Endothelial cell of umbilical vein (primary cell): ENCODE measurements around the gene SH2D3C. TPM values are rescaled to one million over a fixed set of nuclear protein-coding genes. Genes with fewer than 3 reads are reported as not detected.
A peak's percentile ranks its signal among the peaks of the same experiment; 100 is the strongest.

ENCODE experiments used
- BruUV-seq: library from RNA; stranded (reverse); fragments of 400-500 nt; replicated peaks from 2 replicates; lab custom pipeline; 2021; lab: Mats Ljungman, UMichigan
- CTCF ChIA-PET: fragments of 300-600, 350-600 bp; sonication (Branson Sonifier 250); formaldehyde crosslinking; loops from one replicate; lab custom pipeline; 2021; ENCODE audit warnings: antibody characterized with exemption, inconsistent platforms; lab: Charles Lee
- POLR2A ChIA-PET: fragments of 300-600, 350-600 bp; sonication (Branson Sonifier 250); formaldehyde crosslinking; loops from one replicate; lab custom pipeline; 2021; ENCODE audit warnings: antibody characterized with exemption, inconsistent platforms; lab: Charles Lee
- DNase-seq: peaks from one replicate; pipeline ENCODE4 v3.0.0-alpha.2; 2011; ENCODE audit warnings: low read depth, low spot score
- FAIRE-seq: peaks from 2 replicates; lab custom pipeline; 2011; peaks lifted over from hg19 to GRCh38; lab: Jason Lieb, UNC
- H2AFZ ChIP-seq: 2 replicates; pipeline ENCODE4 v1.6.0; 2012; ENCODE audit warnings: low read depth, low read length, control low read depth, inconsistent platforms
- H3K27ac ChIP-seq: 2 replicates; pipeline ENCODE4 v1.5.1; 2011; ENCODE audit warnings: low read depth, mild to moderate bottlenecking, control low read depth, low read length, moderate library complexity; ENCODE audit not compliant: insufficient read depth
- H3K27me3 ChIP-seq, 2 experiments: 2 replicates each; pipeline versions ENCODE4 v1.6.0 to v1.6.1; 2011; ENCODE audit warnings: low read length in 2 of 2, mixed read lengths in 1 of 2; ENCODE audit not compliant: control insufficient read depth in 2 of 2, insufficient read depth in 2 of 2
- H3K36me3 ChIP-seq, 2 experiments: 2 replicates in 1 of 2; 3 replicates in 1 of 2; pipeline ENCODE4 v1.5.1; 2011; ENCODE audit warnings: low read length in 2 of 2, mild to moderate bottlenecking in 1 of 2, moderate library complexity in 1 of 2; ENCODE audit not compliant: control insufficient read depth in 2 of 2, insufficient read depth in 2 of 2; ENCODE audit errors: extremely low read depth in 1 of 2
- H3K4me1 ChIP-seq: 3 replicates; pipeline ENCODE4 v1.5.1; 2011; ENCODE audit warnings: mild to moderate bottlenecking, low read length; ENCODE audit not compliant: control insufficient read depth, insufficient read depth; ENCODE audit errors: extremely low read depth
- H3K4me2 ChIP-seq: 2 replicates; pipeline ENCODE4 v1.6.1; 2011; ENCODE audit warnings: low read length, control low read depth, mixed read lengths; ENCODE audit not compliant: insufficient read depth
- H3K4me3 ChIP-seq, 3 experiments: fragments of 200-600 bp in 1 of 3; sonication (generic), shearing (Covaris generic) in 1 of 3; replicated peaks in 1 of 3; 2 replicates each; pipeline ENCODE4 v1.5.1; 2011 to 2016; ENCODE audit warnings: control low read depth in 3 of 3, low read length in 3 of 3, mild to moderate bottlenecking in 2 of 3, inconsistent platforms in 1 of 3, low read depth in 1 of 3, moderate library complexity in 1 of 3; ENCODE audit not compliant: insufficient read depth in 1 of 3
- H3K79me2 ChIP-seq: 2 replicates; pipeline ENCODE4 v1.6.0; 2012; ENCODE audit warnings: low read length, inconsistent platforms; ENCODE audit not compliant: control insufficient read depth, insufficient read depth
- H3K9ac ChIP-seq: replicated peaks from 2 replicates; pipeline ENCODE3; 2011; ENCODE audit warnings: low read length, control low read depth; ENCODE audit not compliant: insufficient read depth; ENCODE audit errors: extremely low read depth
- H3K9me1 ChIP-seq: replicated peaks from 3 replicates; pipeline ENCODE4 v1.6.0; 2011; ENCODE audit warnings: mild to moderate bottlenecking, low read length; ENCODE audit not compliant: control insufficient read depth, insufficient read depth; ENCODE audit errors: extremely low read depth
- H3K9me3 ChIP-seq: replicated peaks from 2 replicates; pipeline ENCODE4 v1.5.1; 2012; ENCODE audit warnings: low read length, inconsistent platforms; ENCODE audit not compliant: control insufficient read depth, insufficient read depth
- H4K20me1 ChIP-seq: replicated peaks from 2 replicates; pipeline ENCODE3; 2011; ENCODE audit warnings: mild to moderate bottlenecking, low read length; ENCODE audit not compliant: control insufficient read depth, insufficient read depth; ENCODE audit errors: extremely low read depth
- EZH2 ChIP-seq: IDR thresholded peaks from 2 replicates; pipeline ENCODE4 v1.6.1; 2012; ENCODE audit warnings: borderline replicate concordance, low read depth, mild to moderate bottlenecking, moderate library complexity, low read length, inconsistent platforms; ENCODE audit not compliant: severe bottlenecking
- FOS ChIP-seq: IDR thresholded peaks from 2 replicates; pipeline ENCODE4 v1.6.1; 2011; ENCODE audit warnings: mild to moderate bottlenecking, low read length, moderate library complexity, borderline replicate concordance; ENCODE audit not compliant: insufficient read depth
- GATA2 ChIP-seq: IDR thresholded peaks from 2 replicates; pipeline ENCODE4 v1.7.0; 2011; ENCODE audit warnings: low read depth, mild to moderate bottlenecking, moderate library complexity, mixed read lengths, low read length; ENCODE audit not compliant: insufficient read length, insufficient read depth
- JUN ChIP-seq: IDR thresholded peaks from 2 replicates; pipeline ENCODE4 v1.6.1; 2011; ENCODE audit warnings: borderline replicate concordance, low read depth; ENCODE audit not compliant: insufficient read length, insufficient read depth
- MAX ChIP-seq: IDR thresholded peaks from 2 replicates; pipeline ENCODE4 v1.6.1; 2011; ENCODE audit not compliant: insufficient read depth, insufficient read length
- MYC ChIP-seq: IDR thresholded peaks from one replicate; pipeline ENCODE4 v1.6.1; 2011; ENCODE audit warnings: mild to moderate bottlenecking, low read depth, low read length
- POLR2A ChIP-seq: IDR thresholded peaks from 2 replicates; pipeline ENCODE4 v1.6.1; 2012; ENCODE audit warnings: low read depth, mild to moderate bottlenecking, control low read depth, low read length
- POLR2AphosphoS5 ChIP-seq: IDR thresholded peaks from 2 replicates; pipeline ENCODE4 v1.6.1; 2012; ENCODE audit warnings: low read depth, mild to moderate bottlenecking, control low read depth, low read length, moderate library complexity; ENCODE audit not compliant: insufficient read depth
- dilution Hi-C: fragments of 300-500 bp; cut with MboI; formaldehyde crosslinking; loops from one replicate; pipeline ENCODE4 v1.15.0; 2019; ENCODE audit warnings: low sequenced_read_pairs; ENCODE audit not compliant: extremely low pct_ligation_motif_present
- intact Hi-C: fragments of 100-400 bp; cut with micrococcal nuclease; formaldehyde crosslinking; loops from one replicate; pipeline ENCODE4 v1.10.0; 2022
- polyA plus RNA-seq, 4 experiments: library from polyadenylated mRNA; depleted of rRNA in 3 of 4; stranded (reverse) in 3 of 4; unstranded in 1 of 4; fragments of >200 nt; gene quantifications; 2 replicates each; pipeline versions ENCODE4 v1.2.1 to v1.2.3, GENCODE V29; 2011 to 2012; ENCODE audit warnings: missing spikeins in 1 of 4
- total RNA-seq: library from RNA; stranded (reverse); gene quantifications from 2 replicates; pipeline ENCODE4 v1.2.3, GENCODE V29; 2021
- TF ChIP-seq, protein P1 (sequence below), 2 donors: IDR thresholded peaks; 1 replicate in 1 of 2; 2 replicates in 1 of 2; pipeline ENCODE4 v1.5.1; 2011; ENCODE audit warnings: low read length in 2 of 2, mild to moderate bottlenecking in 2 of 2, moderate library complexity in 2 of 2, control low read depth in 1 of 2, inconsistent platforms in 1 of 2, low read depth in 1 of 2; ENCODE audit not compliant: insufficient read depth in 1 of 2; ENCODE audit errors: extremely low read depth in 1 of 2

The SH2D3C gene
- total and polyA plus RNA-seq, 2 donors (not counting 3 experiments of a cell fraction or from before 2014, with no cell fraction given) = 95.0 to 173 TPM

GRCh38 chr9:127802576-127803443, 24.3 kb upstream of the SH2D3C start, which contains the start of gene FPGS:
TSS of gene FPGS (plus strand) at chr9:127802882. CDS start at chr9:127802925, 43 bp downstream.
- TF ChIP-seq EZH2 = no peak
- peak; percentile 69 for TF ChIP-seq POLR2A
- TF ChIP-seq POLR2AphosphoS5 = peak; percentile 81
- TF ChIP-seq, protein P1, sequence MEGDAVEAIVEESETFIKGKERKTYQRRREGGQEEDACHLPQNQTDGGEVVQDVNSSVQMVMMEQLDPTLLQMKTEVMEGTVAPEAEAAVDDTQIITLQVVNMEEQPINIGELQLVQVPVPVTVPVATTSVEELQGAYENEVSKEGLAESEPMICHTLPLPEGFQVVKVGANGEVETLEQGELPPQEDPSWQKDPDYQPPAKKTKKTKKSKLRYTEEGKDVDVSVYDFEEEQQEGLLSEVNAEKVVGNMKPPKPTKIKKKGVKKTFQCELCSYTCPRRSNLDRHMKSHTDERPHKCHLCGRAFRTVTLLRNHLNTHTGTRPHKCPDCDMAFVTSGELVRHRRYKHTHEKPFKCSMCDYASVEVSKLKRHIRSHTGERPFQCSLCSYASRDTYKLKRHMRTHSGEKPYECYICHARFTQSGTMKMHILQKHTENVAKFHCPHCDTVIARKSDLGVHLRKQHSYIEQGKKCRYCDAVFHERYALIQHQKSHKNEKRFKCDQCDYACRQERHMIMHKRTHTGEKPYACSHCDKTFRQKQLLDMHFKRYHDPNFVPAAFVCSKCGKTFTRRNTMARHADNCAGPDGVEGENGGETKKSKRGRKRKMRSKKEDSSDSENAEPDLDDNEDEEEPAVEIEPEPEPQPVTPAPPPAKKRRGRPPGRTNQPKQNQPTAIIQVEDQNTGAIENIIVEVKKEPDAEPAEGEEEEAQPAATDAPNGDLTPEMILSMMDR (IDR thresholded peaks at IDR 0.05; ENCODE audit: extremely low read depth in 1 of 2, insufficient read depth in 1 of 2, low read depth in 1 of 2, low read length in 2 of 2) = peak in 1 of 2 donors; percentile 1
- TF ChIP-seq MYC = peak; percentile 72
- peak; percentile 56 for TF ChIP-seq MAX
- TF ChIP-seq JUN = no peak
- no peak for TF ChIP-seq FOS
- TF ChIP-seq GATA2 = no peak
- H3K9ac ChIP-seq = peak within 1 kb of the TSS; percentile 91
- H3K4me2 ChIP-seq = peak within 1 kb of the TSS; percentile 77
- no peaks in the 10 kb centered on the region for H3K9me3 ChIP-seq
- no peaks in the 10 kb centered on the region for H4K20me1 ChIP-seq
- H3K27me3 ChIP-seq = no peaks in the 10 kb centered on the region
- DNase-seq (peak; percentile 86), FAIRE-seq (peak; percentile 87)
- CTCF ChIA-PET = interaction anchor here (0.8 to 1.9 kb wide), 4 partner anchors 17 to 68 kb away, joined by 3 to 9 read pairs (median 4); partner anchors contain the start of genes CDK9 and TOR2A
- peaks cover 6 to 12% of the 10 kb centered on the region in 2 experiments for H3K36me3 ChIP-seq
- H3K9me1 ChIP-seq = no peaks in the 10 kb centered on the region
- peaks cover 19% of the 10 kb centered on the region for H3K4me1 ChIP-seq
- BruUV-seq = no TSS peak
- H3K4me3 ChIP-seq = peak within 1 kb of the TSS; percentile 71 to 80 (median 79)
- peaks cover 19% of the 10 kb centered on the region for H3K79me2 ChIP-seq
- POLR2A ChIA-PET = interaction anchor here (0.7 to 1.5 kb wide), 2 partner anchors 10 to 65 kb away, joined by 3 to 4 read pairs; no protein-coding TSS in a partner anchor
- intact Hi-C loops = loop anchor here (1.0 to 5.0 kb wide), 5 partner anchors 17 to 211 kb away; partner anchors contain the start of genes CDK9 and ENG
- H3K27ac ChIP-seq = peak within 1 kb of the TSS; percentile 83
- dilution Hi-C loops = no loop called here
- peak within 1 kb of the TSS; percentile 85 for H2AFZ ChIP-seq
